ENCODE results near the gene FLT4. TPM values are rescaled to one million over a fixed set of nuclear protein-coding genes. Genes with fewer than 3 reads are reported as not detected.

The FLT4 gene
- total and polyA plus RNA-seq, 8 donors = 0.79 to 6.8 (median 2.1) TPM

DNA sequence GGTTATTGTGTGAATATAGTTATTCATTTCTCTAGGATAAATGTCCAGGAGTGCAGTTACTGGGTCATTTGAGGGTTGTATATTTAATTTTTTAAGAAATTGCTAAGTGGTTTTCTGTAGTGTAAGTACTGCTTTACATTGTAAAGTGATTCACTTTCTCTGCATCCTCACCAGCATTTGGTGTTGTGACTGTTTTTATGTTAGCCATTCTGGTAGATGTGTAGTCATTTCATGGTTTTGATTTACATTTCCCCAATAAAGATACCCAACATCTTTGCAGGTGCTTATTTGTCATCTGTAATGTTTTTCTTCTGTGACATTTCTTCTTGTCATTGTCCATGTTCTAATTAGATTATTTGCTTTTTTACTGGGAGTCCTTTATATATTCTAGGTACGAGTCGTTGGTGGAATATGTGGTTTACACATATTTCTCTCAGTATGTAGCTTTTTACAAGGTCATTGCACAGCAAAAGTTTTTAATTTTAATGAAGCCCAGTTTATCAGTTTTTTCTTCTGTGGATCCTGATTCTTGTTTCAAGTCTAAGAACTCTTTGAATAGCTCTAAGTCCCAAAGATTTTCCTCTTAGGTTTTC, 92.1 kb downstream of the FLT4 start:
- 93 to 96% methylated on average over 2 of the region's 2 CpGs for WGBS, 2 donors
- no peaks in the 10 kb centered on the region for H3K9me3 ChIP-seq
- FAIRE-seq (no peak), ATAC-seq (no peak), DNase-seq (no peak)
- no peak overlapping the region for H3K27ac ChIP-seq
- TF ChIP-seq, protein P1, sequence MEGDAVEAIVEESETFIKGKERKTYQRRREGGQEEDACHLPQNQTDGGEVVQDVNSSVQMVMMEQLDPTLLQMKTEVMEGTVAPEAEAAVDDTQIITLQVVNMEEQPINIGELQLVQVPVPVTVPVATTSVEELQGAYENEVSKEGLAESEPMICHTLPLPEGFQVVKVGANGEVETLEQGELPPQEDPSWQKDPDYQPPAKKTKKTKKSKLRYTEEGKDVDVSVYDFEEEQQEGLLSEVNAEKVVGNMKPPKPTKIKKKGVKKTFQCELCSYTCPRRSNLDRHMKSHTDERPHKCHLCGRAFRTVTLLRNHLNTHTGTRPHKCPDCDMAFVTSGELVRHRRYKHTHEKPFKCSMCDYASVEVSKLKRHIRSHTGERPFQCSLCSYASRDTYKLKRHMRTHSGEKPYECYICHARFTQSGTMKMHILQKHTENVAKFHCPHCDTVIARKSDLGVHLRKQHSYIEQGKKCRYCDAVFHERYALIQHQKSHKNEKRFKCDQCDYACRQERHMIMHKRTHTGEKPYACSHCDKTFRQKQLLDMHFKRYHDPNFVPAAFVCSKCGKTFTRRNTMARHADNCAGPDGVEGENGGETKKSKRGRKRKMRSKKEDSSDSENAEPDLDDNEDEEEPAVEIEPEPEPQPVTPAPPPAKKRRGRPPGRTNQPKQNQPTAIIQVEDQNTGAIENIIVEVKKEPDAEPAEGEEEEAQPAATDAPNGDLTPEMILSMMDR (IDR thresholded peaks at IDR 0.05) = no peak
- no peaks in the 10 kb centered on the region for H3K36me3 ChIP-seq
- H3K4me1 ChIP-seq = no peaks in the 10 kb centered on the region
- intact Hi-C loops (cut with DNase I) = no loop called here
- no peak overlapping the region for H3K4me3 ChIP-seq
- no peaks in the 10 kb centered on the region for H3K27me3 ChIP-seq

- Histone ChIP-seq H3K27ac (no peak overlapping the region), H3K27me3 (no peaks in the 10 kb centered on the region)
Observed at GRCh38 chr5:180555168-180555921, 94.1 kb downstream of the FLT4 start.

DNA sequence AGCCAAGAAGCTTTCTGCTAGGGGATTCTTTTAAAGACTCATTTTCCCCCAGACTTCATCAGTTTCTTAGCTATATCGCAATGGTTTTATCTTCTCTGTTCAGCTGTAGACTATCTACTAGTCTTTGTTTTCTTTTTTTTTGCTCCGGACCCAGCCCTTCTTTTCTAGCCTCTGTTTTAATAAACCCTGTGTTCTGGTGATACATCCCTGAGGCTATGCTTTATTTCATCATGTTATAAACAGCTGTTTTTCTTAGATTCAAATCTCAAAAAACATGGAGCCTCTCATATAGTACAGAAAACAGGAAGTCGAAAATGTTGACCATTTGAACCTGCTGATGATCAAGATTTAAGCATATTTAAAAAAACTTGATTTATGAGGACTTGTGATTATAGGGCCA, 95.9 kb downstream of the FLT4 start:
- H3K4me1 ChIP-seq = peaks cover 9 to 10% (median 9%) of the 10 kb centered on the region in 3 donors
- no peaks in the 10 kb centered on the region for H3K27me3 ChIP-seq
- H3K36me3 ChIP-seq = peaks cover 0 to 3% (median 0%) of the 10 kb centered on the region in 3 donors
- intact Hi-C loops (cut with DNase I) = no loop called here
- DNase-seq = no peak
- TF ChIP-seq, protein P1 (IDR thresholded peaks at IDR 0.05) = no peak
- no peak for FAIRE-seq
- H3K4me3 ChIP-seq = no peak overlapping the region
- H3K27ac ChIP-seq = no peak overlapping the region
- no peak for ATAC-seq
- WGBS, 2 donors = 87 to 90% methylated on average over 3 of the region's 3 CpGs
- H3K9me3 ChIP-seq = no peaks in the 10 kb centered on the region

More at GRCh38 chr5:180555168-180555921, 94.1 kb downstream of the FLT4 start:
- peaks cover 0 to 3% (median 0%) of the 10 kb centered on the region in 3 donors for H3K36me3 ChIP-seq
- WGBS, 2 donors = 74 to 77% methylated on average over 7 of the region's 7 CpGs
- H3K4me1 ChIP-seq = no peaks in the 10 kb centered on the region
- DNase-seq (no peak), FAIRE-seq (no peak), ATAC-seq (no peak)
- no peak overlapping the region for H3K4me3 ChIP-seq
- intact Hi-C loops (cut with DNase I) = no loop called here
- H3K9me3 ChIP-seq = no peaks in the 10 kb centered on the region
- TF ChIP-seq, protein P1 (IDR thresholded peaks at IDR 0.05) = no peak

Other genes with a start within 250 kb of the FLT4 start
- 10 to 100 TPM in 1 of 6 donors, 1 to 10 TPM in 5; 3.8 to 14.1 (median 6.4) TPM for gene CNOT6, start 155.2 kb downstream of the FLT4 start, total RNA-seq
- gene CNOT6, start 155.2 kb downstream of the FLT4 start, polyA plus RNA-seq = 1 to 10 TPM; 4.3 to 6.1 TPM
- gene SCGB3A1, start 58.1 kb downstream of the FLT4 start, total RNA-seq = 1 to 10 TPM in 5 of 6 donors, under 1 TPM in 1; 0.43 to 5.0 (median 2.4) TPM
- gene SCGB3A1, start 58.1 kb downstream of the FLT4 start, polyA plus RNA-seq = 10 to 100 TPM in 1 of 2 donors, 1 to 10 TPM in 1; 7.0 to 15.5 TPM
- not detected for gene OR2Y1, start 90.5 kb upstream of the FLT4 start, total RNA-seq
- not detected for gene OR2Y1, start 90.5 kb upstream of the FLT4 start, polyA plus RNA-seq
- gene MGAT1, start 153.2 kb upstream of the FLT4 start, total RNA-seq = 10 to 100 TPM; 53.4 to 96.3 (median 76.2) TPM
- 10 to 100 TPM; 58.8 to 62.9 TPM for gene MGAT1, start 153.2 kb upstream of the FLT4 start, polyA plus RNA-seq
- 10 to 100 TPM; 10.4 to 23.9 (median 13.0) TPM for gene ZFP62, start 211.7 kb upstream of the FLT4 start, total RNA-seq
- 10 to 100 TPM; 15.1 to 18.2 TPM for gene ZFP62, start 211.7 kb upstream of the FLT4 start, polyA plus RNA-seq
- 1 to 10 TPM in 1 of 6 donors, under 1 TPM in 3, not detected in 2; 0.23 to 1.5 (median 0.45) TPM for gene BTNL8, start 249.6 kb upstream of the FLT4 start, total RNA-seq
- gene BTNL8, start 249.6 kb upstream of the FLT4 start, polyA plus RNA-seq = under 1 TPM; 0.31 to 0.49 TPM

Measured in pancreas (tissue), 10 donors.